K562 (cell line): ENCODE results near the gene SMIM11. TPM values are rescaled to one million over a fixed set of nuclear protein-coding genes. Genes with fewer than 3 reads are reported as not detected.

ENCODE experiments used
- ATAC-seq: fragments of 200-7000 bp; cut with Tn5 transposase; 3 replicates; pipeline ENCODE4 v1.9.1; 2020; ENCODE audit warnings: moderate library complexity
- BruUV-seq: library from RNA; stranded (reverse); fragments of 400-500 nt; replicated peaks from 2 replicates; lab custom pipeline; 2021; lab: Mats Ljungman, UMichigan
- CTCF ChIA-PET: fragments of 300-600 bp; formaldehyde crosslinking; extraction: SDS; loops from one replicate; lab custom pipeline; 2021; ENCODE audit warnings: low intra/inter-chr PET ratio; lab: Yijun Ruan, JAX
- POLR2A ChIA-PET: fragments of 300-600, 350-650 bp; sonication (Branson Sonifier 250); formaldehyde crosslinking; extraction: SDS; loops from one replicate; lab custom pipeline; 2021; ENCODE audit warnings: antibody characterized with exemption, inconsistent platforms; lab: Yijun Ruan, JAX
- DNase-seq, 4 experiments: peaks; one replicate each; pipeline versions ENCODE4 v3.0.0 to v3.0.0-alpha.2; 2011 to 2018; ENCODE audit warnings: low spot score in 3 of 4, mixed read lengths in 3 of 4; ENCODE audit errors: extremely low read depth in 1 of 4
- FAIRE-seq: peaks from 2 replicates; lab custom pipeline; 2011; peaks lifted over from hg19 to GRCh38; lab: Jason Lieb, UNC
- H2AFZ ChIP-seq: 2 replicates; pipeline ENCODE4 v1.6.0; 2011; ENCODE audit warnings: low read depth, low read length, control low read depth, inconsistent platforms
- H3K27ac ChIP-seq: fragments of 200-600 bp; 3 replicates; pipeline ENCODE4 v1.8.0; 2011; ENCODE audit warnings: low read depth, mild to moderate bottlenecking, control low read depth, inconsistent platforms, low read length, moderate library complexity, mixed read lengths; ENCODE audit errors: extremely low read depth
- H3K27me3 ChIP-seq, 2 experiments: fragments of 300-600 bp in 1 of 2; 2 replicates in 1 of 2; 3 replicates in 1 of 2; pipeline versions ENCODE4 v1.6.0 to v1.8.0; 2011; ENCODE audit warnings: inconsistent platforms in 2 of 2, low read length in 2 of 2, mild to moderate bottlenecking in 1 of 2, mixed read lengths in 1 of 2, moderate library complexity in 1 of 2; ENCODE audit not compliant: control insufficient read depth in 2 of 2, insufficient read depth in 2 of 2
- H3K36me3 ChIP-seq: fragments of 300-600 bp; 3 replicates; pipeline ENCODE4 v1.8.0; 2011; ENCODE audit warnings: mild to moderate bottlenecking, low read length, inconsistent platforms; ENCODE audit not compliant: control insufficient read depth, insufficient read depth
- H3K4me1 ChIP-seq, 2 experiments: fragments of 200-600 bp in 1 of 2; replicated peaks in 1 of 2; 2 replicates in 1 of 2; 3 replicates in 1 of 2; pipeline versions ENCODE4 v1.5.1 to v1.8.0; 2011; ENCODE audit warnings: inconsistent platforms in 2 of 2, low read length in 2 of 2, mild to moderate bottlenecking in 1 of 2, mixed read lengths in 1 of 2, moderate library complexity in 1 of 2; ENCODE audit not compliant: control insufficient read depth in 2 of 2, insufficient read depth in 2 of 2
- H3K4me2 ChIP-seq: 2 replicates; pipeline ENCODE4 v1.6.1; 2011; ENCODE audit warnings: low read length, control low read depth, inconsistent platforms, mixed read lengths; ENCODE audit not compliant: insufficient read depth
- H3K4me3 ChIP-seq: fragments of 200-600 bp; sonication (generic), shearing (Covaris generic); 2 replicates; pipeline ENCODE4 v1.5.1; 2016; ENCODE audit warnings: control low read depth, inconsistent platforms
- H3K79me2 ChIP-seq: fragments of 200-600 bp; 3 replicates; pipeline ENCODE4 v1.8.0; 2011; ENCODE audit warnings: low read length, inconsistent platforms; ENCODE audit not compliant: control insufficient read depth, insufficient read depth
- H3K9ac ChIP-seq, 2 experiments: 2 replicates each; pipeline versions ENCODE4 v1.6.0 to v1.6.1; 2011; ENCODE audit warnings: low read depth in 2 of 2, low read length in 2 of 2, control low read depth in 1 of 2, inconsistent platforms in 1 of 2, mild to moderate bottlenecking in 1 of 2, mixed read lengths in 1 of 2; ENCODE audit not compliant: insufficient read depth in 1 of 2
- H3K9me1 ChIP-seq: one replicate; pipeline ENCODE4 v1.6.0; 2011; ENCODE audit warnings: inconsistent platforms, mild to moderate bottlenecking, low read length, moderate library complexity; ENCODE audit not compliant: control insufficient read depth, insufficient read depth
- H3K9me3 ChIP-seq: replicated peaks from 2 replicates; pipeline ENCODE4 v1.5.1; 2011; ENCODE audit warnings: low read depth, low read length, inconsistent platforms; ENCODE audit not compliant: control insufficient read depth, insufficient read depth
- H4K20me1 ChIP-seq: replicated peaks from 2 replicates; pipeline ENCODE4 v1.6.1; 2011; ENCODE audit warnings: low read length, inconsistent platforms, mixed read lengths; ENCODE audit not compliant: control insufficient read depth, insufficient read depth
- FUS ChIP-seq: fragments of 200-400 bp; formaldehyde crosslinking; optimal IDR thresholded peaks from 2 replicates; pipeline ENCODE3; 2017; ENCODE audit warnings: low read depth, low read length
- NBN ChIP-seq: fragments of 450-650 bp; IDR thresholded peaks from 2 replicates; pipeline ENCODE4 v1.6.1; 2016; ENCODE audit warnings: low read depth, mild to moderate bottlenecking
- NFYB ChIP-seq: IDR thresholded peaks from 2 replicates; pipeline ENCODE4 v1.6.1; 2011; ENCODE audit warnings: mild to moderate bottlenecking, moderate library complexity; ENCODE audit not compliant: insufficient read length; ENCODE audit errors: extremely low read depth
- TEAD4 ChIP-seq, 2 experiments: sonication (generic) in 1 of 2; formaldehyde crosslinking in 1 of 2; IDR thresholded peaks; 2 replicates each; pipeline versions ENCODE4 v1.6.1 to v1.8.0; 2012 to 2022; ENCODE audit warnings: borderline replicate concordance in 1 of 2, inconsistent platforms in 1 of 2, low read length in 1 of 2, mild to moderate bottlenecking in 1 of 2, missing genetic modification reagents in 1 of 2
- ZNF57 ChIP-seq: fragments of 450-650 bp; formaldehyde crosslinking; IDR thresholded peaks from 2 replicates; pipeline ENCODE4 v1.4.0; 2020; ENCODE audit warnings: mild to moderate bottlenecking, moderate library complexity
- WGBS: fragments of 100-300 bp; shearing (Covaris generic); methylation state at CpG from one replicate; pipeline ENCODE4 v1.1.6; 2016; ENCODE audit warnings: low coverage, mixed read lengths; ENCODE audit not compliant: insufficient coverage; ENCODE audit errors: missing lambda C conversion rate; 5-methylcytosine and 5-hydroxymethylcytosine counted together
- in situ Hi-C: fragments of 300-500 bp; cut with MboI; formaldehyde crosslinking; loops from 4 replicates; pipeline ENCODE4 v1.15.0; 2018; ENCODE audit warnings: inconsistent platforms, mixed read lengths
- intact Hi-C: fragments of 100-400 bp; cut with micrococcal nuclease; formaldehyde crosslinking; loops from 2 replicates; pipeline ENCODE4 v1.14.2; 2022
- polyA plus RNA-seq, 8 experiments: library from polyadenylated mRNA; depleted of rRNA in 4 of 8; stranded (reverse) in 5 of 8; unstranded in 3 of 8; fragments of >200 nt; fragmentation: Nextera tagmentation in 2 of 8; fragmentation: Illumina TruSeq in 1 of 8; extraction: Ambion mirVana in 2 of 8; extraction: Trizol in 1 of 8; gene quantifications; 2 replicates each; pipeline versions ENCODE4 v1.2.1 to v1.2.3, GENCODE V29; 2011 to 2014; ENCODE audit warnings: inconsistent platforms in 1 of 8, missing spikeins in 1 of 8
- total RNA-seq, 7 experiments: library from RNA; depleted of rRNA in 6 of 7; stranded (reverse); fragments of >200 nt in 6 of 7; fragmentation: Illumina TruSeq in 2 of 7; extraction: Trizol in 2 of 7; gene quantifications; 2 replicates each; pipeline versions ENCODE4 v1.2.1 to v1.2.3, GENCODE V29; 2011 to 2021; ENCODE audit warnings: low replicate concordance in 1 of 7

Gene SMIM11
- total and polyA plus RNA-seq, 9 of the 15 experiments (the other 6 are each of a cell fraction or from before 2014, with no cell fraction given), result 3.9 to 113 (median 25.5) TPM

- Histone ChIP-seq H3K9ac (no peak overlapping the region), H3K9me3 (no peaks in the 10 kb centered on the region), H4K20me1 (no peaks in the 10 kb centered on the region), H3K27me3 (peaks cover 29 to 35% of the 10 kb centered on the region in 2 experiments), H3K4me2 (no peak overlapping the region), H3K4me3 (no peak overlapping the region), H2AFZ (no peak overlapping the region), H3K36me3 (no peaks in the 10 kb centered on the region), H3K9me1 (no peaks in the 10 kb centered on the region), H3K4me1 (no peaks in the 10 kb centered on the region), H3K27ac (no peak overlapping the region), H3K79me2 (no peaks in the 10 kb centered on the region)
- FAIRE-seq (no peak), DNase-seq (no peak), ATAC-seq (no peak)
- WGBS, result 2% methylated on average over 5 of the region's 5 CpGs
- BruUV-seq, result no TSS peak
- ChIA-PET CTCF (interaction anchor here (0.6 to 3.5 kb wide), 2 partner anchors 425 to 427 kb away, joined by 3 to 36 read pairs; no protein-coding TSS in a partner anchor), POLR2A (interaction anchor here (0.7 to 2.0 kb wide), 4 partner anchors 20 to 443 kb away, joined by 3 to 21 read pairs (median 3); no protein-coding TSS in a partner anchor)
- TF ChIP-seq NBN (no peak), ZNF57 (no peak), NFYB (no peak), FUS (no peak), TEAD4 (IDR thresholded peaks at IDR 0.05; ENCODE audit: low read length) (no peak), TEAD4 (CRISPR knock-in tag; IDR thresholded peaks at IDR 0.05; ENCODE audit: borderline replicate concordance) (no peak)
- intact Hi-C loops (loop anchor here (1.0 to 5.0 kb wide), 2 partner anchors 277 to 426 kb away; partner anchors contain the start of genes MRPS6 and SLC5A3), in situ Hi-C loops (loop anchor here (5.0 kb wide), 1 partner anchor 427 kb away; no protein-coding TSS in a partner anchor)
Measured at GRCh38 chr21:34348890-34349519, 26.3 kb upstream of the SMIM11 start.
